Activated naive CD4-positive, alpha-beta T cell treated with anti-CD3 and anti-CD28 coated beads, Interleukin-2, amount 10 ng/mL, durations not matched to agents 7 days and 5 days (primary cell): ENCODE data around the gene PGBD2.
"Not testable (repeated sequence)": the region's sequence is repeated elsewhere in the genome, so short reads cannot be mapped to it uniquely, and the experiment has no call there.

Experiments used
- CTCF ChIA-PET: fragments of 350-600 bp; sonication (Branson Sonifier 250); formaldehyde crosslinking; loops from one replicate; lab custom pipeline; 2021; ENCODE audit warnings: antibody characterized with exemption; lab: Charles Lee
- DNase-seq: peaks from one replicate; pipeline ENCODE4 v3.0.0-alpha.2; 2020
- H3K27ac Mint-ChIP-seq: one replicate; pipeline ENCODE4 v1.8.0; 2021; ENCODE audit warnings: mild to moderate bottlenecking, moderate library complexity, mixed read lengths
- H3K27me3 Mint-ChIP-seq: one replicate; pipeline ENCODE4 v1.8.0; 2021; ENCODE audit warnings: mild to moderate bottlenecking, mixed read lengths
- H3K36me3 Mint-ChIP-seq: one replicate; pipeline ENCODE4 v1.8.0; 2021; ENCODE audit warnings: mixed read lengths
- H3K4me1 Mint-ChIP-seq: one replicate; pipeline ENCODE4 v1.8.0; 2021; ENCODE audit warnings: mixed read lengths
- H3K4me3 Mint-ChIP-seq: one replicate; pipeline ENCODE4 v1.8.0; 2021; ENCODE audit warnings: mild to moderate bottlenecking, moderate library complexity, mixed read lengths
- H3K9me3 Mint-ChIP-seq: one replicate; pipeline ENCODE4 v1.8.0; 2021; ENCODE audit warnings: mixed read lengths

The PGBD2 gene

DNA sequence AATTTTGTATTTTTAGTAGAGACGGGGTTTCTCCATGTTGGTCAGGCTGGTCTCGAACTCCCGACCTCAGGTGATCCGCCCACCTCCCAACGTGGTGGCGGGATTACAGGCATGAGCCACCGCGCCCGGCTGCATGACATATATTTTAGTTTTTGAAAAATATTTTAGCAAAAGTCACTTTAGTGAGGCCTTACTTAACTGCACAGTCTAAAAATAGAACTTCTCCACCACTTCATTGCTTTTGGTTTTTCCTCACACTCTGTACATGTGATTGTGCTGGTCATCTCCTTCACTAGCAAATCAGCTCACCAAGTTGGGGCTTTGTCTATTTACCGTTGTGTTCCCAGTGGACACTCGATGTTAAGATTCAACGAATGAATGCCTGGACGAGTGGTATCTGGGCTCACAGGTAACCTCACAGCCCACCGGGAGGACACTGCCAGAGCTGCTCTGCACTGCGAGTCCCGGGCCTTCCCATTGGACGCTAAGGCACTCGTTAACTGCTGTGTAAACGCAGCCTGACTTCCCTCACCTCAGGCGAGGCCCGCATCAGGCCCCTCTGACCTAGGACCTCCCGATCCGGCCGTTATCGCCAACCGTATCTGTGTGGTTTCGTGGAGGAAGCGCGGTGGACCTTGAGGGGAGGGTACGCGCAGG, 33.2 kb upstream of the PGBD2 start:
- peak; percentile 61 for DNase-seq

DNA sequence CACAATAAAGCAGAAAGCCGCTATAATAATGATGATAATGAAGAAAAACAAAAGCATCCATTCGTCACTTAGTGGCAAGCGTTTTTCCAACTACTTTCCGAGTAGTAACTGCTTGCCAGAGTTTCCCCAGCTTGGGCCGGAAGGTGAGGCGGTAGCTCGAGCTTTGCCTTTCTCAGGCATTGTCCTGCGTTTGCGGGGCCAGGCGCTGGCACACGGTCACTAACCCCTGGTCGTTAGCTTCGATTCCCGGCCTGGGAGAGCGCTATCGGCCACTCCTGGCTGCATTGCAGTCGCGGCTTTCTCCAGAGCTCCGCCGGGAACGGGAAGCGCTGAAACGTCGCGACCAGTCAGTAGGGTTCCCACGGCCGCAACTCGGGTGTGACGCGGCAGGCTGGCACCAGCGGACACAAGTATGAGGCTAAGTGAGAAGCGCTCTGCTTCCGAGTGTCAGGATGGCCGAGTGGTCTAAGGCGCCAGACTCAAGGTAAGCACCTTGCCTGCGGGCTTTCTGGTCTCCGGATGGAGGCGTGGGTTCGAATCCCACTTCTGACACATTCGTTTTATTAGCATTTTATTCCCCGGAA, 32.5 kb upstream of the PGBD2 start:
- CTCF ChIA-PET: interaction anchor here (0.8 to 1.3 kb wide), 3 partner anchors 11 to 31 kb away, joined by 3 read pairs; no protein-coding TSS in a partner anchor
- Mint-ChIP-seq H3K27ac (peak overlapping the region; percentile 92), H3K4me3 (peak overlapping the region; percentile 91)

More for the DNA sequence above, 33.2 kb upstream of the PGBD2 start:
- peaks cover 1% of the 10 kb centered on the region for H3K9me3 Mint-ChIP-seq
- peak overlapping the region; percentile 92 for H3K27ac Mint-ChIP-seq
- peaks cover 25% of the 10 kb centered on the region for H3K4me1 Mint-ChIP-seq
- H3K4me3 Mint-ChIP-seq: peak overlapping the region; percentile 91
- H3K36me3 Mint-ChIP-seq: peaks cover 9% of the 10 kb centered on the region
- H3K27me3 Mint-ChIP-seq: peaks cover 13% of the 10 kb centered on the region
- CTCF ChIA-PET: interaction anchor here (0.8 to 1.3 kb wide), 3 partner anchors 10 to 31 kb away, joined by 3 read pairs; no protein-coding TSS in a partner anchor

DNA sequence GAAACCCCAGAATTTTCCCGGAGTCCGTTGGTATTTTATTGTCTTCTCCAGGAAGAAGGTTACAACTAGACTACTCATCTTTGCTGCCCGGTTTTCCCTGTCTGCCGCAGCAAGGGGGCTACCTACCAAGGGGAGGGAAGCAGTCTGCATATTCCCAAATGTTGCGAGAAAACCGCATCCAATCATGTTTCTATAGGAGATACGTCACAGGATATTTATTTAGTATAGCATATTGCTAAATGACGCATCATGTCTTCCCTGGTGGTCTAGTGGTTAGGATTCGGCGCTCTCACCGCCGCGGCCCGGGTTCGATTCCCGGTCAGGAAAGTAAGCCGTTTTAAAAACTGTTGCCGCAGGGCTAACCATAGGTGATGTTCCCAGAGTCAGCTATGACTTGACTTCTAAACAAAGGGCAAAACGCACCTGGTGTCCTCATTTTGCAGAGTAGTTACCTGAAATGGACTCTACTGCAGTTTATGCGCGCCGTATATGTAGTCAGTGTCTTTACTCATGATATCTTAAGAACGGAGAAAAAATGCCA, 32.0 kb upstream of the PGBD2 start:
- Mint-ChIP-seq H3K27ac (peak overlapping the region; percentile 92), H3K4me1 (peaks cover 25% of the 10 kb centered on the region), H3K27me3 (peaks cover 13% of the 10 kb centered on the region), H3K9me3 (peaks cover 1% of the 10 kb centered on the region), H3K36me3 (peaks cover 9% of the 10 kb centered on the region), H3K4me3 (peak overlapping the region; percentile 91)
- peak; percentile 83 for DNase-seq
- CTCF ChIA-PET: interaction anchor here (0.8 to 1.4 kb wide), 4 partner anchors 11 to 40 kb away, joined by 3 read pairs; no protein-coding TSS in a partner anchor

More for the DNA sequence above, 32.5 kb upstream of the PGBD2 start:
- DNase-seq: peak; percentile 91
- H3K36me3 Mint-ChIP-seq: peaks cover 9% of the 10 kb centered on the region
- peaks cover 13% of the 10 kb centered on the region for H3K27me3 Mint-ChIP-seq
- H3K4me1 Mint-ChIP-seq: peaks cover 25% of the 10 kb centered on the region
- peaks cover 1% of the 10 kb centered on the region for H3K9me3 Mint-ChIP-seq

DNA sequence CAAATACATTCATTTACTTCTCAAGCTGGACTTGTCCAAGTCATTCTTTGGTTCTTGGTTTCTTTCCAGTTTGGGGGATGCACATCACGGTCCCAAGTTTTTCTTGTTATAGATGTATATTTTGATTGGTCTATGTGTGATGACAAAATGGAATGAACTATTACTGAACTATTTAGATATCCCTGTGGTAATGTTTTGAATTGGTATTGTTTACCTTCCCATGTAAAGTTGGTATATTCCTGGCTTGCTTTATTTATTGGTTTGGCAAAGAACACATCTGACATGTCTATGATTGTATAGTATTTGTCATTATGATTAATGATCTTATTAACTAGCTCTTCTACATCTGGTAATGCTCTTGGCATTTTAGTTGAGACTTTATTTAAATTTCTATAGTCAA, 24.8 kb upstream of the PGBD2 start:
- H3K36me3 Mint-ChIP-seq: no peaks in the 10 kb centered on the region
- H3K4me1 Mint-ChIP-seq: no peaks in the 10 kb centered on the region
- H3K27me3 Mint-ChIP-seq: peaks cover 7% of the 10 kb centered on the region
- H3K9me3 Mint-ChIP-seq: no peaks in the 10 kb centered on the region
- no peak for DNase-seq
- no peak overlapping the region for H3K4me3 Mint-ChIP-seq
- CTCF ChIA-PET: no interaction called here
- H3K27ac Mint-ChIP-seq: no peak overlapping the region

DNA sequence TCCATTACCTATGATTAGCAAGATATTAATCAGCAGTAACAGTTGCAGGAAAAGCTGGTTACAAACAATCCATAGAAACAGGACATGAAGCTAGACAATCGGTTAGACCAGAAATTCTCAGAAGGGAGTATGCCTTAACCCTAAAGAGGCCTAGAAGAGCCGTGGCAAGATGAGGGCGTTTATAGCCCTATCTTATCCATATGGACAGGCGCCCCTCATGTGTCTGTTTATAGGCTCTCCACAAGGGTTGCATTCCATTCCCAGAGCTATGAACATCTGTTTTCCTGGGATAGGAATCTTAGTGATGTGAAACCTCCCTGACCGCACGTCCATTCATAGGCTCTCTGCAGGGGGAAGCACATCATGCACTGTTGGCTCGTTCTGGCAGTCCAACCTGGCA, 23.6 kb upstream of the PGBD2 start:
- H3K9me3 Mint-ChIP-seq, H3K27ac Mint-ChIP-seq, CTCF ChIA-PET, H3K27me3 Mint-ChIP-seq, H3K4me1 Mint-ChIP-seq, H3K36me3 Mint-ChIP-seq, H3K4me3 Mint-ChIP-seq, DNase-seq: not testable (repeated sequence)

DNA sequence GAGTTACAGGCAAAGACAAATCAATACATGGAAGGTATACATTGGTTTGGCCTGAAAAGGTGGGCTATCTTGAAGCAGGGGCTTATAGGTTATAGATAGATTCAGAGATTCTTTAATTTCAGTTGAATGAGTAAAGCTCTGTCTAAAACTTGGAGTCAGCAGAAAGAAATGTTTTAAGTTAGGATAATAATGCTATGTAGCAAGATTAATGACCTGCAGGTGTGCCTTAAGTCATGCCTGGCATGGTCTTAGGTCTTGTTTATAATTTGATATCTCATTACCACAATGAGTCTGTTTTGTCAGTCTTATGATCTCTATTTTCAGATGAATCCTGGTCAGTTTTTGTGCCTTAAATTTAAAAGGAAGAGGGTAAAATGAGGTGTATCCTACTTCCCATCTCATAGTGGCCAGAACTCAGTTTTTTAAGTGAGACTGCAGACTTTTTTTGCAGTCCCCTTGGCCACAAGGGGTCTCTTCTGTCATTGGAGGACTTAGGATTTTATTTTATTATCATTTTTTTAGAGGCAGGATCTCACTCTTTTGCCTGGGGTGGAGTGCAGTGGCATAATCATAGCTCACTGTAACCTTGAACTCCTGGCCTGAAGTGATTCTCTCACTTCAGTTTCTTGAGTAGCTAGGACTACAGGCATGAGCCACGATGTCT, 21.3 kb upstream of the PGBD2 start:
- no peak for DNase-seq
- Mint-ChIP-seq H3K27ac (no peak overlapping the region), H3K36me3 (no peaks in the 10 kb centered on the region), H3K4me3 (no peak overlapping the region), H3K27me3 (peaks cover 9% of the 10 kb centered on the region), H3K4me1 (no peaks in the 10 kb centered on the region), H3K9me3 (no peaks in the 10 kb centered on the region)
- CTCF ChIA-PET: interaction anchor here (1.0 kb wide), 1 partner anchor 10 kb away, joined by 3 read pairs; no protein-coding TSS in a partner anchor

DNA sequence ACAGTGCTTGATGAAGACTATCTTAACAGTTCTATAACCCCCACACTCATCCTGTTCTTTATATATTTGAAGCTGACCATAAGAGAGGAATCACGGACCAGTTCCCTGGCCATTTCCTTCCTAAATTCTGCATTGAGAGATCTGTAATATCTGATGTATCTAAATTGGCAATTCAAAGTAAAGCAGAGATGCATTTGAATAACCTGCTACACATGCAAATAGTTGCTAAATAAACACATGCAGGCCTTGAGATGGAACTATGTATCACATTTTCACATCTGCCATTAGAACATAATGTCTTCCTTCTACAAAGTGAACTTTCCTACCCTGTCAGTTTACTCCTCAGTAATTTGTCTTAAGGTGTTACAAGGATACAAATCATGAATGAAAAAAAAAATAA, 20.4 kb upstream of the PGBD2 start:
- CTCF ChIA-PET: interaction anchor here (1.0 kb wide), 1 partner anchor 11 kb away, joined by 3 read pairs; no protein-coding TSS in a partner anchor
- Mint-ChIP-seq H3K27ac (no peak overlapping the region), H3K4me1 (no peaks in the 10 kb centered on the region), H3K36me3 (no peaks in the 10 kb centered on the region), H3K4me3 (no peak overlapping the region), H3K27me3 (peaks cover 16% of the 10 kb centered on the region), H3K9me3 (no peaks in the 10 kb centered on the region)
- no peak for DNase-seq

DNA sequence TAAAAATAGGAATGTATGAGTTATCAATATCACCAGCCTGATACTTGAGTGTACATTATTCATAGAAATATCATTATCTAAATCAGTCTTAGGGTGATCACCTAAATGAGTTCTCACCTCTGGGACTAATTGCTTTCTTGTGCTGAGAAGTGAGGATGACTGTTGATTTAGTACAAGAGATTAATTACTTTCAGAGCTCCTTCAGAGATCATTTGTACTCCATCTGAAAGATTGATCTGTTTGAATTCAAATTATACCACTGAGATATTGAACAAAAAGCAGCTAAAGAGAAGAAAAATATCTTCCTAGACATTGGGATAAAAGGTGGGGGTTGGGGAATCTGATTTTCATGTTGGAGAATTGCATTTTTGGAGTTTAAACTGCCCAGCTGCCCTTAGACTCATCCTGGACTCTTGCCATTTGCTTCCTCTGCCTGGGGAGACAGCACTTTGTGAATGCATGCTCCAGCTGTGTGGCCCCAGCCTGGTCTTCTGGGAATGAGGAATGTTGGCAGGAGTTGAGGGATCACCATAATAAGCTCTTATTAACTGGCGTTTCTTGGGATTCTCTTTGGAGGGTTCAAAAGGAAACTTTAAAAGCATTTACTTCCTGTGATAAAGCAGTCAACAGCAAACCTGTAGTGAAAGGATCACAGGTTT, 19.7 kb upstream of the PGBD2 start:
- Mint-ChIP-seq H3K4me1 (no peaks in the 10 kb centered on the region), H3K27me3 (peaks cover 13% of the 10 kb centered on the region), H3K27ac (no peak overlapping the region), H3K9me3 (no peaks in the 10 kb centered on the region), H3K36me3 (no peaks in the 10 kb centered on the region), H3K4me3 (no peak overlapping the region)
- CTCF ChIA-PET: interaction anchor here (1.0 kb wide), 1 partner anchor 59 kb away, joined by 4 read pairs; no protein-coding TSS in a partner anchor
- no peak for DNase-seq

DNA sequence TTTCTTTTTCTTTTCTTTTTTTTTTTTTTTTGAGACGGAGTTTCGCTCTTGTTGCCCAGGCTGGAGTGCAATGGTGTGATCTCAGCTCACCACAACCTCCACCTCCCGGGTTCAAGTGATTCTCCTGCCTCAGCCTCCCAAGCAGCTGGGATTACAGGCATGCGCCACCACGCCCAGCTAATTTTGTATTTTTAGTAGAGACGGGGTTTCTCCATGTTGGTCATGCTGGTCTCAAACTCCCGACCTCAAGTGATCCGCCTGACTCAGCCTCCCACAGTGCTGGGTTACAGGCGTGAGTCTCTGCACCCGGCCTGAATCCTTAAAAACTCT, 16.2 kb upstream of the PGBD2 start:
- H3K27ac Mint-ChIP-seq, H3K4me1 Mint-ChIP-seq, CTCF ChIA-PET, H3K9me3 Mint-ChIP-seq, DNase-seq, H3K36me3 Mint-ChIP-seq, H3K4me3 Mint-ChIP-seq: not testable (repeated sequence)
- H3K27me3 Mint-ChIP-seq: peaks cover 15% of the 10 kb centered on the region

DNA sequence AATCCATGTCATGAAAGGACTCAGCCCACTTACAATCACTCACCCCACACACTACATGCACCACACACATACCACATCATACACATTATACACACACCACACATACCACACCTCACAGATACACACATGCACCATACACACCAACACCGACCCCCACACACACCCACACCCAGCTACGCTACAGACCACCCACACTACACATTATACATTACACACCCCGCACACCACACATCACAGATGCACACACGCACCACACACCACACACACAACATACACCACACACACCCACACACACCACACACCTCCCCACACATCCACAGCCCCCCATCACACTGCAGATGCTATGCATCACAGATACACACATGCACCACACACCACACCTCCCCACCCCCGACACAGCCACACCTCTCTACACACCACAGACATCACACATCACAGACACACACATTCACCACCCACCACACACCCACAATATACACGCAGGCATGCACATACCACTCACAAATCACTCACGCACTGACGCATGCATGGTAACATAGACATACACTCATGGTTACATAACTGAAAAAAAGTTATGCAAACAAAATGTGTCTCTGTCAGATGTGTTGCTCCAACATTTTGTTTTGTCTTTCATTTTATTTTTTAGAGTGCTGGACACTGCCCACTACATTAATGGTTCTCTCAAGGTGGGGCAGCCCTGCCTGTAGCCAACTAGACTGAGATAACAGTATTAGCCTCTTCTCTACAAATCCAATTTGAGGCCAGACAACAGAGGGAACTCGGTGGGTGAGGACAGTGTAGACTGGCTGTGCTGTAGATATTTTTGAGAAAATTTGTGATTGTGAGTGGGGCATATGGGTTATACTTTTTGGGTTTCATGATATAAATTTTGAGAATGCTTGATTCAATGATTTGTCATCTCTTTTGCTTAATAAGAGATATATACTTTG, 15.2 kb upstream of the PGBD2 start:
- DNase-seq: no peak
- H3K36me3 Mint-ChIP-seq: no peaks in the 10 kb centered on the region
- H3K4me3 Mint-ChIP-seq: no peak overlapping the region
- no peaks in the 10 kb centered on the region for H3K9me3 Mint-ChIP-seq
- H3K27me3 Mint-ChIP-seq: peaks cover 17% of the 10 kb centered on the region
- no peaks in the 10 kb centered on the region for H3K4me1 Mint-ChIP-seq
- CTCF ChIA-PET: no interaction called here
- no peak overlapping the region for H3K27ac Mint-ChIP-seq

DNA sequence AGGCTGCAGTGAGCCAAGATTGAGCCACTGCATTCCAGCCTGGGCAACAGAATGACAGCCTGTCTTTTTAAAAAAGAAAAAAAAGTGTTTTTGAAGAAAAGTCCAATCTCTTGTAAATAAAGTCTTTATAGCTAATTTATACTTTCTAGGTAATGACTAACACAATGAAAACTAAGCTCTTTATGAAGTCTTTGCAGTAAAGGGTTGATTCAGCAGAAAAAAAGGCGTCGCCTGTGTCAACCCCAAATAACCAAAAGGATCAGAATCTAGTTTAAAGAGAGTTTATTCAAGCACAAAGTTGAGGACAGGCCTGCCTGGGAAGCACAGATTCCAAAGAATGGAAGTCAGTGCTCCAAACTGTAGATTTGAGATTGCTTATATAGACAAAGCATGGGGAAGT, 14.3 kb upstream of the PGBD2 start:
- DNase-seq: no peak
- Mint-ChIP-seq H3K4me1 (no peaks in the 10 kb centered on the region), H3K27me3 (peaks cover 21% of the 10 kb centered on the region), H3K4me3 (no peak overlapping the region), H3K36me3 (no peaks in the 10 kb centered on the region), H3K27ac (no peak overlapping the region), H3K9me3 (no peaks in the 10 kb centered on the region)
- CTCF ChIA-PET: no interaction called here

DNA sequence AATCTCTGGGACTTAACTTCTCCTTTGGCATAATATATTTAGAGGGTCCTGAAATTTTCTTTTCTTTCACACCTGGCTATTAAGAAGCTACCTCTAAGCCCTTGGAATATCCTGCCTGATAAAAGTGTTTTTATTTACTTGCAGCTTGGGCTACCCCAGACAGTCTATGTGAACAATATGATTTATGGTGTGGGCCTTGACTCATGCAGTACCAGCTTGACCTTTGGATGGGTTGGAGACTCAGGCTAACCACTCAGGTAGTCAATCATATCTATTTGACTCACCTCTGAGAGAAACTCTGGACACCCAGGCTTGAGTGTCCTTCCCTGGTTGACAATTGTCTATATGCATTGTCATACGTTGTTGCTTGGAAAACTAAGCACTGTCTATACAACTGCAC, 13.4 kb upstream of the PGBD2 start:
- Mint-ChIP-seq H3K36me3 (no peaks in the 10 kb centered on the region), H3K27me3 (peaks cover 25% of the 10 kb centered on the region), H3K9me3 (no peaks in the 10 kb centered on the region), H3K4me1 (no peaks in the 10 kb centered on the region), H3K4me3 (no peak overlapping the region), H3K27ac (no peak overlapping the region)
- no peak for DNase-seq
- CTCF ChIA-PET: no interaction called here

DNA sequence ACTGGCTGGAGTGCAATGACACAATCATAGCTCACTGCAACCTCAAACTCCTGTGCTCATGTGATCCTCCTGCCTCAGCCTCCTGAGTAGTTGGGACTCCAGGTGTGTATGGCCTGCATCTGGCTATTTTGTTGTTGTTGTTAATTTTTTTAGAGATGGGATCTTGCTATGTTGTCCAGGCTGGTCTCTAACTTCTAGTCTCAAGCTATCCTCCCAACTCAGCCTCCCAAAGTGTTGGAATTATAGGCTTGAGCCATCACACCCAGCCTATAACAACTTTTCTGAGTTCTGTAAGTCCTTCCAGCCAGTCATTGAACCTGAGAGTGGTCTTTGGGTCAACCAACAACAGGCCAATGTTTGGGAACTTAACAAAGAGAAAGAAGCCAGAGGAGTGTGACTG, 11.2 kb upstream of the PGBD2 start:
- CTCF ChIA-PET: no interaction called here
- H3K27ac Mint-ChIP-seq: no peak overlapping the region
- H3K4me1 Mint-ChIP-seq: no peaks in the 10 kb centered on the region

More for the DNA sequence above, 11.2 kb upstream of the PGBD2 start:
- Mint-ChIP-seq H3K9me3 (no peaks in the 10 kb centered on the region), H3K4me3 (no peak overlapping the region), H3K36me3 (no peaks in the 10 kb centered on the region), H3K27me3 (peaks cover 40% of the 10 kb centered on the region)
- DNase-seq: no peak
